CD8-positive, alpha-beta memory T cell (primary cell): ENCODE data around the gene FBN2. TPM values are rescaled to one million over a fixed set of nuclear protein-coding genes. Genes with fewer than 3 reads are reported as not detected.
"Not testable (repeated sequence)": the region's sequence is repeated elsewhere in the genome, so short reads cannot be mapped to it uniquely, and the experiment has no call there.

Source experiments
- CTCF ChIA-PET: fragments of 350-600 bp; sonication (Branson Sonifier 250); formaldehyde crosslinking; loops from one replicate; lab custom pipeline; 2021; ENCODE audit warnings: antibody characterized with exemption; lab: Charles Lee
- POLR2A ChIA-PET: fragments of 350-600 bp; sonication (Branson Sonifier 250); formaldehyde crosslinking; loops from one replicate; lab custom pipeline; 2021; ENCODE audit warnings: antibody characterized with exemption; lab: Charles Lee
- DNase-seq, 5 donors: peaks; one replicate each; pipeline versions ENCODE4 v3.0.0 to v3.0.0-alpha.2; 2020 to 2022; ENCODE audit warnings: mixed read lengths in 1 of 5
- H3K27ac ChIP-seq: one replicate; pipeline ENCODE4 v1.7.0; 2013; ENCODE audit warnings: low read depth, mild to moderate bottlenecking, low read length, moderate library complexity
- H3K27me3 ChIP-seq: 2 replicates; pipeline ENCODE4 v1.7.0; 2013; ENCODE audit warnings: low read length, mild to moderate bottlenecking; ENCODE audit not compliant: insufficient read depth, poor library complexity, severe bottlenecking
- H3K36me3 ChIP-seq: 2 replicates; pipeline ENCODE4 v1.7.0; 2013; ENCODE audit warnings: mild to moderate bottlenecking, low read length, moderate library complexity; ENCODE audit not compliant: insufficient read depth
- H3K4me1 ChIP-seq: 2 replicates; pipeline ENCODE4 v1.7.0; 2013; ENCODE audit warnings: mild to moderate bottlenecking, low read length, moderate library complexity; ENCODE audit not compliant: insufficient read depth
- H3K4me3 ChIP-seq: 2 replicates; pipeline ENCODE4 v1.7.0; 2013; ENCODE audit warnings: mild to moderate bottlenecking, low read length
- H3K9me3 ChIP-seq: 2 replicates; pipeline ENCODE4 v1.7.0; 2013; ENCODE audit warnings: mild to moderate bottlenecking, low read length
- H3K27ac Mint-ChIP-seq, 8 donors: one replicate each; pipeline ENCODE4 v1.8.0; 2020 to 2021; ENCODE audit warnings: mixed read lengths in 8 of 8, mild to moderate bottlenecking in 6 of 8, inconsistent platforms in 3 of 8, moderate library complexity in 3 of 8
- H3K27me3 Mint-ChIP-seq, 2 donors: one replicate each; pipeline ENCODE4 v1.8.0; 2020 to 2021; ENCODE audit warnings: mixed read lengths in 2 of 2, mild to moderate bottlenecking in 1 of 2, moderate library complexity in 1 of 2
- H3K36me3 Mint-ChIP-seq, 3 donors: one replicate each; pipeline ENCODE4 v1.8.0; 2020 to 2021; ENCODE audit warnings: mixed read lengths in 3 of 3, inconsistent platforms in 1 of 3, mild to moderate bottlenecking in 1 of 3
- H3K4me1 Mint-ChIP-seq, 3 donors: one replicate each; pipeline ENCODE4 v1.8.0; 2020 to 2021; ENCODE audit warnings: mixed read lengths in 3 of 3, inconsistent platforms in 1 of 3, mild to moderate bottlenecking in 1 of 3
- H3K4me3 Mint-ChIP-seq, 7 donors: one replicate each; pipeline ENCODE4 v1.8.0; 2020 to 2021; ENCODE audit warnings: mixed read lengths in 7 of 7, mild to moderate bottlenecking in 6 of 7, moderate library complexity in 4 of 7, inconsistent platforms in 2 of 7
- H3K9me3 Mint-ChIP-seq, 5 donors: one replicate each; pipeline ENCODE4 v1.8.0; 2020 to 2022; ENCODE audit warnings: mixed read lengths in 5 of 5, mild to moderate bottlenecking in 3 of 5, moderate library complexity in 2 of 5, inconsistent platforms in 1 of 5
- polyA plus RNA-seq: library from polyadenylated mRNA; unstranded; fragments of 300-500 nt; fragmentation: Illumina TruSeq; gene quantifications from one replicate; pipeline ENCODE4 v1.2.3, GENCODE V29; 2021
- total RNA-seq, 2 experiments: library from RNA; stranded (reverse); gene quantifications; one replicate each; pipeline ENCODE4 v1.2.3, GENCODE V29; 2021

FBN2 gene
- total and polyA plus RNA-seq, 3 experiments from 2014 or later: 0.09 to 0.20 TPM; not detected in 1

DNA sequence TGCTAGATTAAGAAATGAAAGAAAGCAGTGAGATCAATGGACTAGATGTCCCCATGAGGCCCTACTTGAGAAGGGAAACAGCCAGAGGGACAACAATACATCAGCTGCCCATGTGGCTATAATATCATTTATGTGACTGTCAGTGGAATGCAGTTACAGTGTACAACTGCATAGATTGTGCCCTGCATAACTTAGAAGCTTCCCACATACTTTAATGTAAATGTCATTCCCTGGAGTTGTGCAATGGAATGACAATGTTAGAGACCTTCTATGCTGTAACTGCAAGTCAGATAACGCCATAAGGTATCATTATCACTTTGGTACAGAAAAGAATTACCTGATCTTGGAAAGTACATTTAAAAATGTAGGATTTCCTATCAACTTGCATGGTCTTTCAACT, 67.4 kb downstream of the FBN2 start:
- Histone ChIP-seq H3K4me1 (no peaks in the 10 kb centered on the region), H3K4me3 (no peak overlapping the region), H3K36me3 (no peaks in the 10 kb centered on the region), H3K27ac (no peak overlapping the region), H3K27me3 (no peaks in the 10 kb centered on the region), H3K9me3 (no peaks in the 10 kb centered on the region)
- H3K27me3 Mint-ChIP-seq: no peaks in the 10 kb centered on the region
- ChIA-PET POLR2A (no interaction called here), CTCF (no interaction called here)
- no peak overlapping the region for H3K4me3 Mint-ChIP-seq
- H3K27ac Mint-ChIP-seq: no peak overlapping the region
- no peak for DNase-seq
- peaks cover 0 to 8% (median 3%) of the 10 kb centered on the region in 5 donors for H3K9me3 Mint-ChIP-seq
- no peaks in the 10 kb centered on the region for H3K4me1 Mint-ChIP-seq
- H3K36me3 Mint-ChIP-seq: no peaks in the 10 kb centered on the region

DNA sequence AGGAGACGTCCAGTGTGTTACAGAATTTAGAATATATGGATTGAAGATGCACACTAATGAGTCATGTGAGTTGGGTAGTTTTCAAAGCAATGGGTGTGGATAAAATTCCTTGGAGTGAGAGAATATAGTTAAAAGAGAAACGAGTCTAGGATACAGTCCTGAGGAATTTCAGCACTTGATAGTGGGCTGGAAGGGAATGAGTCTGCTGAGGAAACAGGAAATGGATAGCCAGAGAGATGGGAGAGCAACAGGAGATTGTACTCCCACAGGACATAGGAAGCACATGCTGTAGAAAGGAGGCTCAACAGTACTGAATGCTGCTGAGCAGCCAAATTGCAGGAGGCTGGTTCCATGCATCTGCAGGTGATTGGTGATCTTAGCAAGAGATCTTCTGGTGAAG, 68.1 kb downstream of the FBN2 start:
- no peaks in the 10 kb centered on the region for H3K36me3 Mint-ChIP-seq
- DNase-seq: no peak
- H3K4me1 Mint-ChIP-seq: no peaks in the 10 kb centered on the region
- Histone ChIP-seq H3K9me3 (no peaks in the 10 kb centered on the region), H3K4me1 (no peaks in the 10 kb centered on the region), H3K27me3 (no peaks in the 10 kb centered on the region), H3K4me3 (no peak overlapping the region), H3K27ac (no peak overlapping the region), H3K36me3 (no peaks in the 10 kb centered on the region)
- H3K27ac Mint-ChIP-seq: no peak overlapping the region
- peaks cover 0 to 8% (median 3%) of the 10 kb centered on the region in 5 donors for H3K9me3 Mint-ChIP-seq
- H3K27me3 Mint-ChIP-seq: no peaks in the 10 kb centered on the region
- CTCF ChIA-PET: no interaction called here
- H3K4me3 Mint-ChIP-seq: no peak overlapping the region
- POLR2A ChIA-PET: no interaction called here

GRCh38 chr5:128466980-128467379, 71.1 kb downstream of the FBN2 start:
- peaks cover 0 to 6% (median 4%) of the 10 kb centered on the region in 5 donors for H3K9me3 Mint-ChIP-seq
- no peaks in the 10 kb centered on the region for H3K4me1 ChIP-seq
- ChIA-PET POLR2A (no interaction called here), CTCF (interaction anchor here (1.0 kb wide), 1 partner anchor 10 kb away, joined by 4 read pairs; no protein-coding TSS in a partner anchor)
- H3K27me3 Mint-ChIP-seq: no peaks in the 10 kb centered on the region
- no peaks in the 10 kb centered on the region for H3K27me3 ChIP-seq
- H3K27ac Mint-ChIP-seq: no peak overlapping the region
- H3K36me3 Mint-ChIP-seq: no peaks in the 10 kb centered on the region
- H3K9me3 ChIP-seq: no peaks in the 10 kb centered on the region
- H3K4me3 Mint-ChIP-seq: no peak overlapping the region
- no peak overlapping the region for H3K27ac ChIP-seq
- no peak overlapping the region for H3K4me3 ChIP-seq
- DNase-seq: no peak
- H3K36me3 ChIP-seq: no peaks in the 10 kb centered on the region
- no peaks in the 10 kb centered on the region for H3K4me1 Mint-ChIP-seq

DNA sequence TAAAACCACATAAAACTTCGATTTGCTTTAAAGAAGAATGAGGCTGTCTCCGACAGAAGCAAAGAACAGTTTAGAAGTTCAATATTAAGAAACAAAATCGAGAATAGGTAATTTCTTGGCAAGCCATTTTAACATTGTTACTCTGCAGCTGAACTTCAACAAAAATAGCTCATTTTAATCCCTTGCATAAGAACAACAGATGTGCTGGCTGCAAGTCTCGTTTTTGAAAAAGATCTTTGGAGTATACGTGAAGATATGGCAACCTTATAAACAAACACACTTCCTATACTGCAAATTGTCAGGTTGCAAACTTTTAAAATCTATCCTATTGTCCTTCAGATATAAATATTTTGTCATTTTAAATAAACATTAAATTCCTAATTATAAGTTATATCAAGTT, 71.5 kb downstream of the FBN2 start:
- no peaks in the 10 kb centered on the region for H3K36me3 ChIP-seq
- H3K27ac ChIP-seq: no peak overlapping the region
- DNase-seq: no peak
- no peak overlapping the region for H3K4me3 ChIP-seq
- POLR2A ChIA-PET: no interaction called here
- no peaks in the 10 kb centered on the region for H3K27me3 ChIP-seq
- no peaks in the 10 kb centered on the region for H3K27me3 Mint-ChIP-seq
- no peaks in the 10 kb centered on the region for H3K4me1 ChIP-seq
- H3K27ac Mint-ChIP-seq: no peak overlapping the region
- no peaks in the 10 kb centered on the region for H3K9me3 ChIP-seq
- CTCF ChIA-PET: interaction anchor here (1.0 kb wide), 1 partner anchor 10 kb away, joined by 4 read pairs; no protein-coding TSS in a partner anchor
- H3K36me3 Mint-ChIP-seq: no peaks in the 10 kb centered on the region
- H3K4me3 Mint-ChIP-seq: no peak overlapping the region
- H3K9me3 Mint-ChIP-seq: peaks cover under 1 to 6% (median 4%) of the 10 kb centered on the region in 5 donors
- no peaks in the 10 kb centered on the region for H3K4me1 Mint-ChIP-seq

DNA sequence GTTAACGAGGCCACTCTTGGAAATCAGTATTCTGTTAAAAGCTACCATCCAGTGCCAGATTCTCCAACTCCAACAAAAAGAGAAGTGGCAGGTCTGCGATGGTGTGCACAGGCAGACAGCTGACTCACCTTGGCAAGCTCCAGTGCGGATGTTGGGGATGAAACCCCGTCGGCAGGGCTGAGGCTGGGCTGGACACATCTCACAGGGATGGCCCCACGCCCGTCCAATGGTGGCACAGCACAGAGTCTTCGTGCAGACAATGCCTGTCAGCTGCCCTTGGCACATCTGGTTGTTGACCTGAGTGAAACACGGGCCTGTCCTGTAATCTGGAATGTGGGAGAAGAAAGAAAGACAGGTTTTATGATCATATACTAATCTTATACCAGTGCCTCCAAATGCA, 73.4 kb downstream of the FBN2 start:
- peaks cover 2 to 13% (median 5%) of the 10 kb centered on the region in 5 donors for H3K9me3 Mint-ChIP-seq
- CTCF ChIA-PET: no interaction called here
- H3K27ac Mint-ChIP-seq: no peak overlapping the region
- H3K4me1 Mint-ChIP-seq: no peaks in the 10 kb centered on the region
- Histone ChIP-seq H3K4me3 (no peak overlapping the region), H3K27ac (no peak overlapping the region), H3K4me1 (no peaks in the 10 kb centered on the region), H3K27me3 (no peaks in the 10 kb centered on the region), H3K9me3 (no peaks in the 10 kb centered on the region), H3K36me3 (no peaks in the 10 kb centered on the region)
- no peaks in the 10 kb centered on the region for H3K36me3 Mint-ChIP-seq
- POLR2A ChIA-PET: no interaction called here
- no peak overlapping the region for H3K4me3 Mint-ChIP-seq
- H3K27me3 Mint-ChIP-seq: no peaks in the 10 kb centered on the region
- DNase-seq: no peak

- Mint-ChIP-seq H3K4me1 (no peaks in the 10 kb centered on the region), H3K9me3 (peaks cover 0 to 25% (median 2%) of the 10 kb centered on the region in 5 donors), H3K36me3 (no peaks in the 10 kb centered on the region), H3K27ac (no peak overlapping the region), H3K27me3 (no peaks in the 10 kb centered on the region), H3K4me3 (no peak overlapping the region)
- H3K27ac ChIP-seq: no peak overlapping the region
- no peaks in the 10 kb centered on the region for H3K27me3 ChIP-seq
- no peaks in the 10 kb centered on the region for H3K4me1 ChIP-seq
- H3K36me3 ChIP-seq: no peaks in the 10 kb centered on the region
- DNase-seq: no peak
- POLR2A ChIA-PET: no interaction called here
- H3K4me3 ChIP-seq: no peak overlapping the region
- CTCF ChIA-PET: no interaction called here
- no peaks in the 10 kb centered on the region for H3K9me3 ChIP-seq
Measured at GRCh38 chr5:128462330-128462729, 75.7 kb downstream of the FBN2 start.

DNA sequence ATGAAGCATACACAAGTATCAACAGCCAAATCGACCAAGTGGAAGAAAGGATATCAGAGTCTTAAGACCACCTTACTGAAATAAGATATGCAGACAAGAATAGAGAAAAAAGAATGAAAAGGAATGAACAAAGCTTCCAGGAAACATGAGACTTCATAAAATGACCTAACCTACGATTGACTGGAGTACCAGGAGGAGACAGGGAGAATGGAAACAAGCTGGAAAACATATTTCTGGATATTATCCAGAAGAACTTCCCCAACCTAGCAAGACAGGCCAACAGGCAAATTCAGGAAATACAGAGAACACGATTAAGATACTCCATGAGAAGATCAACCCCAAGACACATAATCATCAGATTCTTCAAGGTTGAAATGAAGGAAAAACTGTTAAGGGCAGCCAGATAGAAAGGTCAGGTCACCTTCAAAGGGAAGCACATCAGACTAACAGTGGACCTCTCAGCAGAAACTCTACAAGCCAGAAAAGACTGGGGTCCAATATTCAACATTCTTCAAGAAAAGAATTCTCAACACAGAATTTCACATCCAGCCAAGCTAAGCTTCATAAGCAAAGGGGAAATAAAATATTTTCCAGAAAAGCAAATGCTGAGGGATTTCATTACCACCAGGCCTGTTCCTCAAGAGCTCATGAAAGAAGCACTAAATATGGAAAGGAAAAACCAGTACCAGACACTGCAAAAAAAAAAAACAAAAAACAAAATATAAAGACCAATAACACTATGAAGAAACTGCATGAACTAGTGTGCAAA, 80.7 kb downstream of the FBN2 start:
- H3K27ac ChIP-seq, H3K27me3 ChIP-seq, H3K4me1 ChIP-seq, H3K4me3 ChIP-seq, H3K4me3 Mint-ChIP-seq, H3K36me3 ChIP-seq, H3K9me3 ChIP-seq, H3K4me1 Mint-ChIP-seq, H3K27ac Mint-ChIP-seq, H3K36me3 Mint-ChIP-seq, POLR2A ChIA-PET, H3K27me3 Mint-ChIP-seq, CTCF ChIA-PET, DNase-seq: not testable (repeated sequence)
- peaks cover 2 to 21% (median 4%) of the 10 kb centered on the region in 5 donors for H3K9me3 Mint-ChIP-seq

DNA sequence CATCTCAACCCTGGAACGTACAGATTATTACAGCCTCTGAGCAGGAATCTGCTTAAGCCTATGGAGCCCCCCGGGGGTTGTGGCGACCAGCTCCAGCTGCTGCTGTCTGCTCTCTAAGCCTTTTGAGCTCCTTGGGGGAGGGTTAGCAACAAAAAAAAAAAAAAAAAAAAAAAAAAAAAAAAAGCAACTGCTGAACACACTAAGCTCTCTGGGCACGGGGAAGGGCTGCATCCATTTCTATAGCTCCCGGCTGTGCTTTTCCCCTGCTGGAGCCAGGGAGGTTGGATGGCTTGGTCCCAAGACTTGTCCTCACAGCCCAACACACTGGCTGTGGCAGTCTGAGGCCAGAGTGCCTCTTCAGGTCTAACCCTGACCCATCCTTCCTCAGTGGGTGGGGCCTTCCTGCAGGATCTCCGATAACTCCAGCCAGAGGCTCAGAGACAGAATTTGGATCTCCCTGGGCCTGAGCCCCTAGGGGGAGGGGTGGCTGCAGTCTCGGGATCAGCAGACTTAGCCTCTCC, 82.1 kb downstream of the FBN2 start:
- Mint-ChIP-seq H3K27me3 (peaks cover 0 to 2% of the 10 kb centered on the region in 2 donors), H3K9me3 (peaks cover 0 to 22% (median 4%) of the 10 kb centered on the region in 5 donors), H3K4me1 (no peaks in the 10 kb centered on the region), H3K27ac (no peak overlapping the region), H3K36me3 (no peaks in the 10 kb centered on the region), H3K4me3 (no peak overlapping the region)
- no peaks in the 10 kb centered on the region for H3K9me3 ChIP-seq
- no peak overlapping the region for H3K4me3 ChIP-seq
- no peaks in the 10 kb centered on the region for H3K27me3 ChIP-seq
- POLR2A ChIA-PET: no interaction called here
- H3K4me1 ChIP-seq: no peaks in the 10 kb centered on the region
- H3K36me3 ChIP-seq: no peaks in the 10 kb centered on the region
- H3K27ac ChIP-seq: no peak overlapping the region
- CTCF ChIA-PET: no interaction called here
- DNase-seq: no peak
